Endothelial cell of umbilical vein (primary cell): ENCODE results near the gene FBXL17. TPM values are rescaled to one million over a fixed set of nuclear protein-coding genes. Genes with fewer than 3 reads are reported as not detected.

Experiments used
- BruUV-seq: library from RNA; stranded (reverse); fragments of 400-500 nt; replicated peaks from 2 replicates; lab custom pipeline; 2021; lab: Mats Ljungman, UMichigan
- CTCF ChIA-PET: fragments of 300-600, 350-600 bp; sonication (Branson Sonifier 250); formaldehyde crosslinking; loops from one replicate; lab custom pipeline; 2021; ENCODE audit warnings: antibody characterized with exemption, inconsistent platforms; lab: Charles Lee
- POLR2A ChIA-PET: fragments of 300-600, 350-600 bp; sonication (Branson Sonifier 250); formaldehyde crosslinking; loops from one replicate; lab custom pipeline; 2021; ENCODE audit warnings: antibody characterized with exemption, inconsistent platforms; lab: Charles Lee
- DNase-seq: peaks from one replicate; pipeline ENCODE4 v3.0.0-alpha.2; 2011; ENCODE audit warnings: low read depth, low spot score
- FAIRE-seq: peaks from 2 replicates; lab custom pipeline; 2011; peaks lifted over from hg19 to GRCh38; lab: Jason Lieb, UNC
- H2AFZ ChIP-seq: 2 replicates; pipeline ENCODE4 v1.6.0; 2012; ENCODE audit warnings: low read depth, low read length, control low read depth, inconsistent platforms
- H3K27ac ChIP-seq: 2 replicates; pipeline ENCODE4 v1.5.1; 2011; ENCODE audit warnings: low read depth, mild to moderate bottlenecking, control low read depth, low read length, moderate library complexity; ENCODE audit not compliant: insufficient read depth
- H3K27me3 ChIP-seq, 2 experiments: 2 replicates each; pipeline versions ENCODE4 v1.6.0 to v1.6.1; 2011; ENCODE audit warnings: low read length in 2 of 2, mixed read lengths in 1 of 2; ENCODE audit not compliant: control insufficient read depth in 2 of 2, insufficient read depth in 2 of 2
- H3K36me3 ChIP-seq, 2 experiments: 2 replicates in 1 of 2; 3 replicates in 1 of 2; pipeline ENCODE4 v1.5.1; 2011; ENCODE audit warnings: low read length in 2 of 2, mild to moderate bottlenecking in 1 of 2, moderate library complexity in 1 of 2; ENCODE audit not compliant: control insufficient read depth in 2 of 2, insufficient read depth in 2 of 2; ENCODE audit errors: extremely low read depth in 1 of 2
- H3K4me1 ChIP-seq: 3 replicates; pipeline ENCODE4 v1.5.1; 2011; ENCODE audit warnings: mild to moderate bottlenecking, low read length; ENCODE audit not compliant: control insufficient read depth, insufficient read depth; ENCODE audit errors: extremely low read depth
- H3K4me2 ChIP-seq: 2 replicates; pipeline ENCODE4 v1.6.1; 2011; ENCODE audit warnings: low read length, control low read depth, mixed read lengths; ENCODE audit not compliant: insufficient read depth
- H3K4me3 ChIP-seq, 3 experiments: fragments of 200-600 bp in 1 of 3; sonication (generic), shearing (Covaris generic) in 1 of 3; replicated peaks in 1 of 3; 2 replicates each; pipeline ENCODE4 v1.5.1; 2011 to 2016; ENCODE audit warnings: control low read depth in 3 of 3, low read length in 3 of 3, mild to moderate bottlenecking in 2 of 3, inconsistent platforms in 1 of 3, low read depth in 1 of 3, moderate library complexity in 1 of 3; ENCODE audit not compliant: insufficient read depth in 1 of 3
- H3K79me2 ChIP-seq: 2 replicates; pipeline ENCODE4 v1.6.0; 2012; ENCODE audit warnings: low read length, inconsistent platforms; ENCODE audit not compliant: control insufficient read depth, insufficient read depth
- H3K9ac ChIP-seq: replicated peaks from 2 replicates; pipeline ENCODE3; 2011; ENCODE audit warnings: low read length, control low read depth; ENCODE audit not compliant: insufficient read depth; ENCODE audit errors: extremely low read depth
- H3K9me1 ChIP-seq: replicated peaks from 3 replicates; pipeline ENCODE4 v1.6.0; 2011; ENCODE audit warnings: mild to moderate bottlenecking, low read length; ENCODE audit not compliant: control insufficient read depth, insufficient read depth; ENCODE audit errors: extremely low read depth
- H3K9me3 ChIP-seq: replicated peaks from 2 replicates; pipeline ENCODE4 v1.5.1; 2012; ENCODE audit warnings: low read length, inconsistent platforms; ENCODE audit not compliant: control insufficient read depth, insufficient read depth
- H4K20me1 ChIP-seq: replicated peaks from 2 replicates; pipeline ENCODE3; 2011; ENCODE audit warnings: mild to moderate bottlenecking, low read length; ENCODE audit not compliant: control insufficient read depth, insufficient read depth; ENCODE audit errors: extremely low read depth
- CTCF ChIP-seq, 2 donors: IDR thresholded peaks; 1 replicate in 1 of 2; 2 replicates in 1 of 2; pipeline ENCODE4 v1.5.1; 2011; ENCODE audit warnings: low read length in 2 of 2, mild to moderate bottlenecking in 2 of 2, moderate library complexity in 2 of 2, control low read depth in 1 of 2, inconsistent platforms in 1 of 2, low read depth in 1 of 2; ENCODE audit not compliant: insufficient read depth in 1 of 2; ENCODE audit errors: extremely low read depth in 1 of 2
- EZH2 ChIP-seq: IDR thresholded peaks from 2 replicates; pipeline ENCODE4 v1.6.1; 2012; ENCODE audit warnings: borderline replicate concordance, low read depth, mild to moderate bottlenecking, moderate library complexity, low read length, inconsistent platforms; ENCODE audit not compliant: severe bottlenecking
- FOS ChIP-seq: IDR thresholded peaks from 2 replicates; pipeline ENCODE4 v1.6.1; 2011; ENCODE audit warnings: mild to moderate bottlenecking, low read length, moderate library complexity, borderline replicate concordance; ENCODE audit not compliant: insufficient read depth
- GATA2 ChIP-seq: IDR thresholded peaks from 2 replicates; pipeline ENCODE4 v1.7.0; 2011; ENCODE audit warnings: low read depth, mild to moderate bottlenecking, moderate library complexity, mixed read lengths, low read length; ENCODE audit not compliant: insufficient read length, insufficient read depth
- JUN ChIP-seq: IDR thresholded peaks from 2 replicates; pipeline ENCODE4 v1.6.1; 2011; ENCODE audit warnings: borderline replicate concordance, low read depth; ENCODE audit not compliant: insufficient read length, insufficient read depth
- MAX ChIP-seq: IDR thresholded peaks from 2 replicates; pipeline ENCODE4 v1.6.1; 2011; ENCODE audit not compliant: insufficient read depth, insufficient read length
- MYC ChIP-seq: IDR thresholded peaks from one replicate; pipeline ENCODE4 v1.6.1; 2011; ENCODE audit warnings: mild to moderate bottlenecking, low read depth, low read length
- POLR2A ChIP-seq: IDR thresholded peaks from 2 replicates; pipeline ENCODE4 v1.6.1; 2012; ENCODE audit warnings: low read depth, mild to moderate bottlenecking, control low read depth, low read length
- POLR2AphosphoS5 ChIP-seq: IDR thresholded peaks from 2 replicates; pipeline ENCODE4 v1.6.1; 2012; ENCODE audit warnings: low read depth, mild to moderate bottlenecking, control low read depth, low read length, moderate library complexity; ENCODE audit not compliant: insufficient read depth
- dilution Hi-C: fragments of 300-500 bp; cut with MboI; formaldehyde crosslinking; loops from one replicate; pipeline ENCODE4 v1.15.0; 2019; ENCODE audit warnings: low sequenced_read_pairs; ENCODE audit not compliant: extremely low pct_ligation_motif_present
- intact Hi-C: fragments of 100-400 bp; cut with micrococcal nuclease; formaldehyde crosslinking; loops from one replicate; pipeline ENCODE4 v1.10.0; 2022
- polyA plus RNA-seq, 4 experiments: library from polyadenylated mRNA; depleted of rRNA in 3 of 4; stranded (reverse) in 3 of 4; unstranded in 1 of 4; fragments of >200 nt; gene quantifications; 2 replicates each; pipeline versions ENCODE4 v1.2.1 to v1.2.3, GENCODE V29; 2011 to 2012; ENCODE audit warnings: missing spikeins in 1 of 4
- total RNA-seq: library from RNA; stranded (reverse); gene quantifications from 2 replicates; pipeline ENCODE4 v1.2.3, GENCODE V29; 2021

FBXL17 gene
- total and polyA plus RNA-seq, 2 donors (not counting 3 experiments of a cell fraction or from before 2014, with no cell fraction given): 2.7 to 8.8 TPM

DNA sequence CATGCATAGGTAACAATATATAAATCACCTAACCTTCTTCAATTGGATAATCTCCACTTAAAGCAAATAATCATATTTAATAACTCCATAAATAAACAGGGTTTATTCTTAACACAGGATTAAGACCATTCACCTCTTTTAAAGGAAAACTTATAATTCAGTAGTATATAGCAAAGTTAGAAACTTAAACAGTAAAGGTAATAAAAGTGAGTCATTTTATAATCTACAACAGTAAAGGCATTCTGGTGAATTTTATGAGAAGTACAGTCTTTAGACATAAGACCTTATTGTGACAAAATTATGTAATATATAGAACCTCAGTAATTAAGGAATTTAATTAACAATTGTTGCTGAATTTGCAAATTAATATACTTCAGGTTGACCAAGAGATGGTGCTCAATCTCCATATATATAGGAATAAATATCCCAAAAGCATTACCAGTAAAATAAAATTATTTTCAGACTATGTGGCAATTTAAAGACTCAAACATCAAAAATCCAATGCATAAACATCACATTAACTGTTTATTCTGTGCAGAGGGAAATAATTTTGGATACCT is 84.8 kb downstream of the FBXL17 start:
- Histone ChIP-seq H3K9me3 (no peaks in the 10 kb centered on the region), H3K27ac (no peak overlapping the region), H3K27me3 (no peaks in the 10 kb centered on the region), H3K9me1 (peaks cover 2% of the 10 kb centered on the region), H3K4me1 (peaks cover 12% of the 10 kb centered on the region), H2AFZ (no peak overlapping the region), H3K36me3 (no peaks in the 10 kb centered on the region), H3K79me2 (no peaks in the 10 kb centered on the region), H4K20me1 (no peaks in the 10 kb centered on the region), H3K9ac (no peak overlapping the region), H3K4me3 (no peak overlapping the region), H3K4me2 (no peak overlapping the region)
- FAIRE-seq: no peak
- dilution Hi-C loops (no loop called here), intact Hi-C loops (loop anchor here (2.0 kb wide), 1 partner anchor 48 kb away; no protein-coding TSS in a partner anchor)
- ChIA-PET CTCF (interaction anchor here (1.1 to 2.2 kb wide), 3 partner anchors 36 to 48 kb away, joined by 4 to 15 read pairs (median 6); no protein-coding TSS in a partner anchor), POLR2A (no interaction called here)
- no TSS peak for BruUV-seq
- no peak for DNase-seq
- TF ChIP-seq GATA2: no peak
- TF ChIP-seq MAX: no peak
- TF ChIP-seq MYC: no peak
- TF ChIP-seq CTCF (IDR thresholded peaks at IDR 0.05; ENCODE audit: extremely low read depth in 1 of 2, insufficient read depth in 1 of 2, low read depth in 1 of 2, low read length in 2 of 2): no peak
- TF ChIP-seq EZH2: no peak
- TF ChIP-seq POLR2A: no peak
- TF ChIP-seq JUN: no peak
- no peak for TF ChIP-seq FOS
- TF ChIP-seq POLR2AphosphoS5: no peak
